OCI-M1 (cell line): ENCODE measurements around the gene PIGB.
"Not testable (repeated sequence)": the region's sequence is repeated elsewhere in the genome, so short reads cannot be mapped to it uniquely, and the experiment has no call there.

ENCODE experiments used
- DNase-seq: peaks from one replicate; lab custom pipeline; 2025; lab: John Stamatoyannopoulos, UW

The PIGB gene

GRCh38 chr15:55318588-55319494, at the start of gene PIGB, which contains the start of gene PIGBOS1:
Gene PIGB (plus strand): TSS chr15:55319222. CDS start chr15:55319251, 29 bp downstream.
Gene PIGBOS1 (minus strand): TSS chr15:55319123. CDS start chr15:55317792, 1,331 bp downstream.
- peak; percentile 93 for DNase-seq

- DNase-seq: no peak
These were observed 48.7 kb upstream of the PIGB start for GRCh38 chr15:55270291-55270690.

- no peak for DNase-seq
These were observed 42.7 kb upstream of the PIGB start for GRCh38 chr15:55276324-55276723.

- DNase-seq: no peak
These were observed 41.9 kb upstream of the PIGB start for GRCh38 chr15:55277116-55277564.

GRCh38 chr15:55277715-55278114, 41.3 kb upstream of the PIGB start:
- DNase-seq: no peak

- no peak for DNase-seq
These were observed 39.8 kb upstream of the PIGB start for GRCh38 chr15:55279100-55279745.

- peak; percentile 92 for DNase-seq
These were observed 39.2 kb upstream of the PIGB start for GRCh38 chr15:55279746-55280351.

- DNase-seq: not testable (repeated sequence)
These were observed 38.4 kb upstream of the PIGB start for GRCh38 chr15:55280589-55280988.

GRCh38 chr15:55281517-55282228, 37.3 kb upstream of the PIGB start:
- peak; percentile 78 for DNase-seq

- DNase-seq: peak; percentile 92
These were observed 36.7 kb upstream of the PIGB start for GRCh38 chr15:55282284-55282833.

GRCh38 chr15:55283379-55284147, 35.5 kb upstream of the PIGB start:
- DNase-seq: no peak

- DNase-seq: no peak
These were observed 34.6 kb upstream of the PIGB start for GRCh38 chr15:55284426-55284825.

- DNase-seq: not testable (repeated sequence)
These were observed 32.4 kb upstream of the PIGB start for GRCh38 chr15:55286442-55287189.

GRCh38 chr15:55288006-55288717, 30.9 kb upstream of the PIGB start:
- DNase-seq: no peak

GRCh38 chr15:55289011-55289745, 29.8 kb upstream of the PIGB start:
- DNase-seq: peak; percentile 73

GRCh38 chr15:55289746-55290527, 29.1 kb upstream of the PIGB start, which contains the start of gene RAB27A:
Gene RAB27A (minus strand): TSS chr15:55289813. CDS start chr15:55234934, 54,879 bp downstream.
- peak; percentile 80 for DNase-seq

GRCh38 chr15:55290528-55291057, 28.4 kb upstream of the PIGB start:
- DNase-seq: peak; percentile 95
